Stimulated activated CD8-positive, alpha-beta memory T cell treated with anti-CD3 and anti-CD28 coated beads, Interleukin-7, amount 100 ng/mL, for 48 hours (primary cell): ENCODE measurements around the gene RECQL.
"Not testable (repeated sequence)": the region's sequence is repeated elsewhere in the genome, so short reads cannot be mapped to it uniquely, and the experiment has no call there.

ENCODE experiments used
- DNase-seq, 2 donors: peaks; one replicate each; pipeline ENCODE4 v3.0.0-alpha.2; 2020; ENCODE audit warnings: low read depth in 1 of 2; ENCODE audit errors: extremely low read depth in 1 of 2

RECQL gene

GRCh38 chr12:21502872-21503271 lies 1.4 kb upstream of the RECQL start:
- no peak for DNase-seq

- peak; percentile 11 to 14 for DNase-seq
These were observed 695 bp upstream of the RECQL start for GRCh38 chr12:21502164-21502496.

GRCh38 chr12:21500786-21501257 lies 613 bp downstream of the RECQL start:
- DNase-seq = no peak

GRCh38 chr12:21499765-21500164 lies 1.7 kb downstream of the RECQL start:
- no peak for DNase-seq

GRCh38 chr12:21485998-21486397 lies 15.4 kb downstream of the RECQL start:
- no peak for DNase-seq

GRCh38 chr12:21483531-21483930 lies 17.9 kb downstream of the RECQL start:
- DNase-seq = no peak

GRCh38 chr12:21478756-21479455 lies 22.5 kb downstream of the RECQL start:
- DNase-seq = no peak

DNA sequence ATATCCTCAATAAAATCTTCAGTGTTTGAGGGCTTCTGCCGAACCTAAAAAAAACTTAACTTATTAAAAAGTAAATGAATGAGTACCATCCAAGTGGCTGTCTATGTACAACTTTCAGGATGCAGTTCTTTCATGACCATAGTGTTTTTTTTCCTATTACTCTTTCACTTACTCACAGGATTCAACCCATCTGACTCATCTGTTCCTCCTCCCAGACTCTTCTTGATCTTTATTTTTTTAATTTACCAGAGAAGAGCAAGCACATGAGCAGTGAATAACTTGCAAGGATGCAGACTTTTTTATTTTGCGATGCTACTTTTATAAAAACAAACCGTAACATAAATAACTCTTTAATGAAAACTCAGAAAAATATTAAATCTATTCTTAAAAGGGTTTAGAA lies 24.5 kb downstream of the RECQL start:
- no peak for DNase-seq

- DNase-seq = no peak
These were observed 25.9 kb downstream of the RECQL start for GRCh38 chr12:21475552-21475951.

DNA sequence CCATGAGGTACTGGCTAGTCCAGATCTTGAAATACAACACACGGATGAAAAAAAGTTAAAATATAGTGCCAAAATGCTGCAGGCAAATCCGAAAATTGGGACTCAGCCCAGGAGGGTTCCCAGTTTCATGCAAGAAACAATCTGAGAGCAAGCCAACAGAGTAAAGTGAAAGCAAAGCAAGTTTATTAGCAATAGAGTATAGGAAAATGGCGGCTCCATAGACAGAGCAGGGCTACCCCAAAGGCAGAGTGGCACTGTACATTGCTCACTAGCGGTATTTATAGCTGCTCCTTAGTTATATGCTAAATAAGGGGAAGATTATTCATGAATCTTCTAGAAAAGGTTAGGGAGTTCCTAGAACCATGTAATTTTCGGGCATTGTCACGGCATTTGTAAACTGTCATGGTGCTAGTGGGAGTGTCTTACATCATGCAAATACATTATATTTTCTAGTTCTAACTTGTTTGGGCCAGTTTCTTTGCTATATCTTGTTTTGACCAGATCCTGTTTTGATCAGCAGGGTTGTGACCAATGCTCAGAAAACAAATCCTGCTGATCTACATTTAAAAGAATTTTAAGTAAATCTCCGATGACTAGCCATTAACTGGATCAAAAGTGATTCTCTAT lies 29.1 kb downstream of the RECQL start:
- DNase-seq = no peak

GRCh38 chr12:21471294-21471693 lies 30.1 kb downstream of the RECQL start:
- no peak for DNase-seq

- not testable (repeated sequence) for DNase-seq
These were observed 34.1 kb downstream of the RECQL start for GRCh38 chr12:21467334-21467733.

DNA sequence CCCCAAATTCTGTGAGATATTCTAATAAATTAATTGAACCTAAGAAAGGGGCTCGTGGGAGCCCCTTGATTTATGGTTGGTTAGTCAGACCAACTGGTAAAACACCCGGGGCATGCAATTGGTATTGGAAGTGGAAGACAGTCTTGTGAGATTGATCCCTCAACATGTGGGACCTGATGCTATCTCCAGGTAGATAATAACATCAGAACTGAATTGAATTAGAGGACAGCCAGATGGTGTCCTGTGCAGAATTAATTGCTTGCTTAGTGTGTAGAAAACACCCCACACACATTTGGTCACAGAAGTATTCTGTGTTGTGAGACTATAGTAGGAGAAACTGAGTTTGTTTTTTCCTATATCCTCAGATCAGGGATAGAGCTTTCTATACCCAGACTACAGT lies 42.0 kb downstream of the RECQL start:
- no peak for DNase-seq

- no peak for DNase-seq
These were observed 45.1 kb downstream of the RECQL start for GRCh38 chr12:21456291-21456780.

DNA sequence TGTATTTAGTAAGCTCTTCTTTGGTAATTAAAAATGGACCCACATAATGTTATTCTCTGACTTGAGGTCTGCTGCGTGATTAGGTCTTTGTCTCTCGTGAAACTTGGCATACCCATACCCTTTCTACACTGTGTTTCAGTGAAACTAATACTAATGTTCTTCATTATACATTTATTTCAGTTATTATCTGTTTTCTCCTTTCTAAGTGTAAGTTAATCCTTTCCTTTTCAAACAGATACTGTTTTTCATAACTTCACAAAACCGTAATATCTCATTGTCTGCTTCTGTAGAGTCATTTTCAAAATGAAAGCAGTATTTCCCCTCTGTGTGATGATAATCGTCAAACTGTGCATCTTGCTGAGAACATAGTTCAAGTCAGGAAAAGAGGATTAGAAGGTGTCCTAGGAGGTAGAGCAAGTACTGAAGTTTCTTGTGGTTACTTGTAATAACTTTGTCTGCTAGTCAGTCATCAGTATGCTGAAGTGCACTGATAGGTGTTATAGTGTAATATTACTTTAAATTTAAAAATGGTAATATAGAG lies 48.1 kb downstream of the RECQL start:
- no peak for DNase-seq

- no peak for DNase-seq
These were observed 49.9 kb downstream of the RECQL start for GRCh38 chr12:21451529-21451928.

DNA sequence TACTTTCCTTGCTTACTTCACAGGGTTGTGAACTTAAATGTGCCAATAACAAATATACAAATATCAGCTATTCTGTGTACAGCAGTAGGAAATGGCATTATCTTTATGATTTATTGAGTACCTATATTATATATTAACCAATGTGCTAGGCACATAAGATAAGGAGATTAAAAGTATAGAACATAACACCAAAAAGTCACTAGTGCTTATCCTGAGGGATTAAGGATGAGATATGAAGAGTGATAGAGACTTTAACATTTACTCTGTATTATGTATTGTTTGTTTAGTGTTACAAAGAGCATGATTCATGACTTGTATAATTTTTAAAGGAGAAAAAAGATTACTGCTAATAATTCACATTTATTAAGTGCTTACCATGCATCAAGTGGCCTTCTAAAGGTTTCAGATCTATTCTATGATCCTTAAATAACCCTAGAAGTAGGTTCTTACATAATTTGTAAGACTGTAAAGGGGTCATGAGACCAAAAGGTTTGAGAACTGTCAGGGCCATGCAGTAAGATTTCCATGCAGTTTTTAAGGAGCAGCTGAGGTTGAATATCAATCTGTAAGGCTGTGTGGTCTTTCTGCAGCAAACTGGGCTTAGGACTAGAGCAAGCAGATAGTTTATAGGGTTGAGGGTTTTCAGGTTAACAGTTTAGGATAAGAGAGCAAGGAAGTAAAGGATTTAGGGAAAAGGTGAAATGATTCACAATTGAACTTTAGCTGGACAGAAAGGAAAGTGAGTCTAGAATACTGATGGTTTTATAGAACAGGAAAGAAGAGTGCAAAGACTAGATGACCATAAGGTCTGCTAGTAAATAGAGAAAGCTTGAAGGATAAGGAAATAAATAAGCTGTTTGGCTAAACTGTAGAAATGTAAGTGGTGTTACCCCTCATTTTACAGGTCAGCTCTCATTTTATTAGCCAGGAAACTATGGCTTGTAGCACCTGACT lies 57.0 kb downstream of the RECQL start:
- no peak for DNase-seq

DNA sequence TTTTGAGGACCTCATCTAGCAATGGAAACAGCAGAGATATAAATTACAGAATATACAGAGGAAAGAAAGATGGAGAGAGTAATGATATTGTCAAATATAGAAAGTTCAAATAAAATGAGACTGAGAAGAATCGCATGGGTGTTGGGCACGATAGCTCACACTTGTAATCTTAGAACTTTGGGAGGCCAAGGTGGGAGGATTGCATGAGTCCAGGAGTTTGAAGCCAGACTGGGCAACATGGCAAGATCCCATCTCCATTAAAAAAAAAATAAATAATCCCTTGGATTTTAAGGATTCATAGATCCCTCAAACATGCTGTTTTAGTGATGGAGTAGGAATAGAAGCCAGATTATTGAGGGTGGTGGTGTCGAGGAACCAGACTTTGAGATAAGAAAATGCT lies 62.1 kb downstream of the RECQL start:
- no peak for DNase-seq

DNA sequence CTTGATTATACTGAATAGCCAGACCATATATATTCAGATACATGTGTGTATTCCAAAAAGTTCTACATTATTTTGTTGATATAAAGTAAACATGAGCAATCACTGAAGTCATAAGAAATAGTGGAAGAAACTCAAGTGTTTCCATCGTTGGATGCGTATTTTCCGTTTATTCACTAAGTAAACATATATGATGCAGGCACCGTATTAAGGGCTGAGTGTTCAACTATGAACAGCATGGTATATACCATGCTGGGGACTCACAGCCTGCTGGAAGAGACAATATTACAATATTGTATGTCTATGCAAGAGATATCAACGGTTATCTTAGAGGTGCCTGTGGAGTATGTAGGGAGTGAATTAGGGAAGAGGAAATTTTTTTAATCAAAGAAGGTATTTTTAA lies 62.8 kb downstream of the RECQL start:
- no peak for DNase-seq

GRCh38 chr12:21434699-21435098 lies 66.7 kb downstream of the RECQL start:
- no peak for DNase-seq

- DNase-seq = no peak
These were observed 67.9 kb downstream of the RECQL start for GRCh38 chr12:21433525-21433924.
